Spleen (tissue), 11 donors: ENCODE measurements around the gene TMEM106B. TPM values are rescaled to one million over a fixed set of nuclear protein-coding genes. Genes with fewer than 3 reads are reported as not detected.
A peak's percentile ranks its signal among the peaks of the same experiment; 100 is the strongest.

Source experiments
- DNase-seq: peaks from one replicate; pipeline ENCODE4 v3.0.0-alpha.2; 2020
- H3K27ac ChIP-seq, 8 donors: fragments of 200-600 bp; sonication (generic) in 7 of 8; 1 replicate in 4 of 8; 2 replicates in 4 of 8; pipeline versions ENCODE4 v1.5.0 to v1.8.0; 2016 to 2021; ENCODE audit warnings: inconsistent platforms in 4 of 8, mild to moderate bottlenecking in 4 of 8, moderate library complexity in 1 of 8
- H3K27me3 ChIP-seq, 7 donors: fragments of 200-600 bp; sonication (generic) in 6 of 7; replicated peaks in 1 of 7; 1 replicate in 4 of 7; 2 replicates in 3 of 7; pipeline versions ENCODE4 v1.5.0 to v1.8.0; 2016 to 2021; ENCODE audit warnings: inconsistent platforms in 3 of 7, mild to moderate bottlenecking in 1 of 7
- H3K36me3 ChIP-seq, 6 donors: fragments of 200-600 bp; sonication (generic) in 5 of 6; 1 replicate in 4 of 6; 2 replicates in 2 of 6; pipeline versions ENCODE4 v1.5.0 to v1.8.0; 2016 to 2021; ENCODE audit warnings: inconsistent platforms in 2 of 6
- H3K4me1 ChIP-seq, 6 donors: fragments of 200-600 bp; sonication (generic) in 5 of 6; 1 replicate in 3 of 6; 2 replicates in 3 of 6; pipeline versions ENCODE4 v1.5.0 to v1.8.0; 2016 to 2021; ENCODE audit warnings: inconsistent platforms in 3 of 6
- H3K4me3 ChIP-seq, 8 donors: fragments of 200-600 bp; sonication (generic) in 7 of 8; 1 replicate in 4 of 8; 2 replicates in 4 of 8; pipeline versions ENCODE4 v1.5.0 to v1.8.0; 2016 to 2021; ENCODE audit warnings: inconsistent platforms in 4 of 8, mild to moderate bottlenecking in 4 of 8, moderate library complexity in 2 of 8
- H3K9me3 ChIP-seq, 8 donors: fragments of 200-600 bp; sonication (generic) in 7 of 8; 1 replicate in 4 of 8; 2 replicates in 4 of 8; pipeline versions ENCODE4 v1.5.0 to v1.8.0; 2016 to 2021; ENCODE audit warnings: inconsistent platforms in 4 of 8
- POLR2A ChIP-seq, 3 donors: fragments of 450-650 bp; IDR thresholded peaks; one replicate each; pipeline ENCODE4 v1.5.1; 2017; ENCODE audit warnings: antibody characterized with exemption in 3 of 3, mild to moderate bottlenecking in 1 of 3
- POLR2AphosphoS5 ChIP-seq, 3 donors: sonication (generic); formaldehyde crosslinking; IDR thresholded peaks; one replicate each; pipeline ENCODE4 v1.5.1; 2017; ENCODE audit warnings: antibody characterized with exemption in 3 of 3
- WGBS, 5 donors: extraction: QIAGEN DNeasy Blood & Tissue Kit in 3 of 5; methylation state at CpG; one replicate each; pipeline versions ENCODE4 v1.1.5 to v1.1.7; 2013 to 2018; 5-methylcytosine and 5-hydroxymethylcytosine counted together
- intact Hi-C: fragments of 100-400 bp; cut with DNase I; formaldehyde crosslinking; loops from one replicate; pipeline ENCODE4 v1.15.0; 2023; ENCODE audit warnings: low total_unique reads
- polyA plus RNA-seq, 3 donors: library from polyadenylated mRNA; stranded (reverse); fragments of 200-250 nt; gene quantifications; one replicate each; pipeline ENCODE4 v1.2.1, GENCODE V29; 2013
- total RNA-seq, 7 donors: library from RNA; depleted of rRNA in 3 of 7; stranded (reverse); fragments of >200 nt in 3 of 7; fragmentation: NEBNext Ultra II Directional in 4 of 7; extraction: Animal tissue kit (Norgen Biotek cat#: 25700) in 4 of 7; gene quantifications; one replicate each; pipeline versions ENCODE4 v1.1.0 to v1.2.1, GENCODE V29; 2016 to 2021
- TF ChIP-seq, protein P1 (sequence below), 11 experiments: fragments of 200-600 bp in 7 of 11; fragments of 450-650 bp in 4 of 11; sonication (generic) in 4 of 11; IDR thresholded peaks in 8 of 11; conservative IDR thresholded peaks in 3 of 11; 1 replicate in 7 of 11; 2 replicates in 4 of 11; pipeline versions ENCODE4 v1.4.0 to v1.8.0; 2016 to 2021; ENCODE audit warnings: antibody characterized with exemption in 11 of 11, inconsistent platforms in 4 of 11, mild to moderate bottlenecking in 1 of 11
- donor health status: healthy with polysubstance abuse.
- donor health status: DM: no; HTN: no; CAD: no; lungs with moderate emphysema.
- donor health status: DM: no; HTN: no; CAD: no.
- donor health status: Bipolar disorder and iron deficiency.
- donor health status: healthy.
- donor health status: DM: no; HTN: no; CAD: no.
- donor health status: DM: yes; HTN: yes; CAD: no.

The TMEM106B gene
- total and polyA plus RNA-seq, 10 donors = 6.6 to 58.2 (median 31.3) TPM

DNA sequence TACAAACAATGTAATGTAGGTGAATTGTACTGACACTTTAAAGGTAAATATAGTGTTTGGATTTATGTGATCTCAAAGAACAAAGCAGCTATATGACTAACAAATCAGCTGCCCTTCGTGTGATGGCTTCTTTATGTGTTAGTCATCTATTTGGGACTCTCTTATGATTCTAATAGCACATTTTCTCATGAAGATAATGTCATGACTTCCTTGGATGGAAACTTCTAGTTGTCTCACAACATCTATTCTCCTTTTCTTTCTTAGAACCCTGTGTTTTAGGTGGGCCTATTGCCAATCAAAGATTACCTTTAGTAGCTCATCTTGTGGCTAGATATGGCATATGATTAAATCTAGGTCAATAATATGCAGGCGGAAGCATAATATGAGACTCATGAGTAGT, 45.0 kb downstream of the TMEM106B start:
- Histone ChIP-seq H3K9me3 (peaks cover 0 to 26% (median 2%) of the 10 kb centered on the region in 8 donors), H3K4me1 (peaks cover 0 to 19% (median 5%) of the 10 kb centered on the region in 6 donors), H3K4me3 (no peak overlapping the region), H3K27me3 (no peaks in the 10 kb centered on the region), H3K27ac (no peak overlapping the region), H3K36me3 (no peaks in the 10 kb centered on the region)
- DNase-seq = no peak
- TF ChIP-seq, protein P1, sequence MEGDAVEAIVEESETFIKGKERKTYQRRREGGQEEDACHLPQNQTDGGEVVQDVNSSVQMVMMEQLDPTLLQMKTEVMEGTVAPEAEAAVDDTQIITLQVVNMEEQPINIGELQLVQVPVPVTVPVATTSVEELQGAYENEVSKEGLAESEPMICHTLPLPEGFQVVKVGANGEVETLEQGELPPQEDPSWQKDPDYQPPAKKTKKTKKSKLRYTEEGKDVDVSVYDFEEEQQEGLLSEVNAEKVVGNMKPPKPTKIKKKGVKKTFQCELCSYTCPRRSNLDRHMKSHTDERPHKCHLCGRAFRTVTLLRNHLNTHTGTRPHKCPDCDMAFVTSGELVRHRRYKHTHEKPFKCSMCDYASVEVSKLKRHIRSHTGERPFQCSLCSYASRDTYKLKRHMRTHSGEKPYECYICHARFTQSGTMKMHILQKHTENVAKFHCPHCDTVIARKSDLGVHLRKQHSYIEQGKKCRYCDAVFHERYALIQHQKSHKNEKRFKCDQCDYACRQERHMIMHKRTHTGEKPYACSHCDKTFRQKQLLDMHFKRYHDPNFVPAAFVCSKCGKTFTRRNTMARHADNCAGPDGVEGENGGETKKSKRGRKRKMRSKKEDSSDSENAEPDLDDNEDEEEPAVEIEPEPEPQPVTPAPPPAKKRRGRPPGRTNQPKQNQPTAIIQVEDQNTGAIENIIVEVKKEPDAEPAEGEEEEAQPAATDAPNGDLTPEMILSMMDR (IDR thresholded peaks at IDR 0.05 in 8 of 11, conservative IDR thresholded peaks at IDR 0.05 in 3 of 11) = no peak
- TF ChIP-seq POLR2AphosphoS5 (IDR thresholded peaks at IDR 0.05) = no peak
- TF ChIP-seq POLR2A (IDR thresholded peaks at IDR 0.05) = no peak
- intact Hi-C loops = no loop called here
- WGBS, 5 donors = 79 to 87% (median 83%) methylated on average over 2 of the region's 2 CpGs

DNA sequence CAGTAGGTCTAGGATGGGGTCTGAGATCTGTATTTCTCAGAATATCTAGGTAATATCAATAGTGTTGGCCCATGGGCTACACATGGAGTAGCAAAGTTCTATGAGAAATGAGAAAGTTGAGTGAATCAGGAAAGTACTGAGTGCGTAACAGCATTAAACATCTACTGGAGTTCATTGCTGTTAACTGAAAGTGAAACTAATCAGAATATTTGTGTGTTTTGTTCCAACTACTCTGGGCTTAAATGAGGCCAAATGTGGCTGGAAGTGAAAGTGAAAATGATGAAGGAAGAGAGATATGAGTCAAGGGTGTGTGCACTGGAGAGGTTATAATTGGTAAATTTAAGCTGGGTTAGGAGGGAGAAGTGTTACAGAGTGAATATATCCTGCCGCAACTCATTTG, 46.5 kb downstream of the TMEM106B start:
- no peak for DNase-seq
- H3K27ac ChIP-seq = peak overlapping the region; percentile 61 to 81 (median 74)
- intact Hi-C loops = no loop called here
- WGBS, 5 donors = 16 to 46% (median 27%) methylated on average over 2 of the region's 2 CpGs
- H3K4me3 ChIP-seq = peak overlapping the region in 3 of 8 donors; percentile 3 to 44 (median 17)
- no peaks in the 10 kb centered on the region for H3K27me3 ChIP-seq
- peaks cover 0 to 19% (median 5%) of the 10 kb centered on the region in 6 donors for H3K4me1 ChIP-seq
- TF ChIP-seq, protein P1 (IDR thresholded peaks at IDR 0.05 in 8 of 11, conservative IDR thresholded peaks at IDR 0.05 in 3 of 11) = no peak
- TF ChIP-seq POLR2A (IDR thresholded peaks at IDR 0.05) (no peak), POLR2AphosphoS5 (IDR thresholded peaks at IDR 0.05) (no peak)
- no peaks in the 10 kb centered on the region for H3K36me3 ChIP-seq
- peaks cover 0 to 15% (median 0%) of the 10 kb centered on the region in 8 donors for H3K9me3 ChIP-seq

DNA sequence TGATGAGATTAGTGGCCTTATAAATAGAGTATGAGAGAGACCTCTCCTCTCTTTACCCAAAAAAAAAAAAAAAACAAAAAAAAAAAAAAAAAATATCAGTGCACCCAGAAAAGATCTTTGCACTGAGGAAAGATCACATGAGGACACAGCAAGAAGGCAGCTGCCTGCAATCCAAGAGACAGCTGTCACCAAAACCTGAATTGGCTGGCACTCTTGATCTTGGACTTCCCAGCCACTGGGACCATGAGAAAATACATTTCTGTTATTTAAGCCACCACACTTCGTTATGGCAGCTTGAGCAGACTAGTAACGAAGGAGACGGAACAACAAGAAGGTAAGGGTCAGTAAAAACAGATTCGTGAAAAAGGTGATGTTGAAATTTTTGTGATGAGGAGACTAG, 47.0 kb downstream of the TMEM106B start:
- TF ChIP-seq, protein P1 (IDR thresholded peaks at IDR 0.05 in 8 of 11, conservative IDR thresholded peaks at IDR 0.05 in 3 of 11) = no peak
- TF ChIP-seq POLR2A (IDR thresholded peaks at IDR 0.05) (no peak), POLR2AphosphoS5 (IDR thresholded peaks at IDR 0.05) (no peak)
- peak overlapping the region in 7 of 8 donors; percentile 61 to 81 (median 74) for H3K27ac ChIP-seq
- no peaks in the 10 kb centered on the region for H3K27me3 ChIP-seq
- peaks cover 0 to 10% (median 0%) of the 10 kb centered on the region in 8 donors for H3K9me3 ChIP-seq
- H3K4me3 ChIP-seq = peak overlapping the region in 3 of 8 donors; percentile 3 to 44 (median 17)
- 94 to 98% (median 95%) methylated on average over 4 of the region's 4 CpGs for WGBS, 5 donors
- H3K36me3 ChIP-seq = no peaks in the 10 kb centered on the region
- peaks cover 0 to 19% (median 5%) of the 10 kb centered on the region in 6 donors for H3K4me1 ChIP-seq
- intact Hi-C loops = no loop called here
- no peak for DNase-seq

DNA sequence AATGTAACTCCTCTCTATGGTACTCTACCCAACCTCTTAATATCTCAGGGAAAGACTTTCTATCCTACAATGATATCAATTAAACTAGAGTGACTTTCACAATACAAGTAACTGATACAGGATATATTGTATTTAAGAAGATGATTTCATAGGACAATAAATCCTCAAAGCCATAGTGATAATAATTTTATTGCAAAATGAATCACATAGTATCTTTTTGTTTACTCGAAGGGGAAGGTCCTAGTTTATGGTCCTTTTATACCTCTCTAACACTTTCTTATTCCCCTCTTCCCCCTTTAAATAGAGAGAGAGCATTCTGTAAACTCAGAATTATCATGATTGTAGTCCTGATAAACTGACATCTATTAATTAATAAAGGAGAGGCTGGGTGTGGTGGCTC, 56.4 kb downstream of the TMEM106B start:
- no peak overlapping the region for H3K27ac ChIP-seq
- no peaks in the 10 kb centered on the region for H3K4me1 ChIP-seq
- TF ChIP-seq, protein P1 (IDR thresholded peaks at IDR 0.05 in 8 of 11, conservative IDR thresholded peaks at IDR 0.05 in 3 of 11) = no peak
- TF ChIP-seq POLR2AphosphoS5 (IDR thresholded peaks at IDR 0.05) = no peak
- no peak for TF ChIP-seq POLR2A (IDR thresholded peaks at IDR 0.05)
- no peak overlapping the region for H3K4me3 ChIP-seq
- DNase-seq = no peak
- no peaks in the 10 kb centered on the region for H3K9me3 ChIP-seq
- no peaks in the 10 kb centered on the region for H3K36me3 ChIP-seq
- intact Hi-C loops = no loop called here
- 81 to 95% (median 91%) methylated on average over 1 of the region's 1 CpG for WGBS, 5 donors
- H3K27me3 ChIP-seq = no peaks in the 10 kb centered on the region
